Endothelial cell of umbilical vein (primary cell): ENCODE results near the gene JCAD. TPM values are rescaled to one million over a fixed set of nuclear protein-coding genes. Genes with fewer than 3 reads are reported as not detected.

Source experiments
- BruUV-seq: library from RNA; stranded (reverse); fragments of 400-500 nt; replicated peaks from 2 replicates; lab custom pipeline; 2021; lab: Mats Ljungman, UMichigan
- CTCF ChIA-PET: fragments of 300-600, 350-600 bp; sonication (Branson Sonifier 250); formaldehyde crosslinking; loops from one replicate; lab custom pipeline; 2021; ENCODE audit warnings: antibody characterized with exemption, inconsistent platforms; lab: Charles Lee
- POLR2A ChIA-PET: fragments of 300-600, 350-600 bp; sonication (Branson Sonifier 250); formaldehyde crosslinking; loops from one replicate; lab custom pipeline; 2021; ENCODE audit warnings: antibody characterized with exemption, inconsistent platforms; lab: Charles Lee
- DNase-seq: peaks from one replicate; pipeline ENCODE4 v3.0.0-alpha.2; 2011; ENCODE audit warnings: low read depth, low spot score
- FAIRE-seq: peaks from 2 replicates; lab custom pipeline; 2011; peaks lifted over from hg19 to GRCh38; lab: Jason Lieb, UNC
- H2AFZ ChIP-seq: 2 replicates; pipeline ENCODE4 v1.6.0; 2012; ENCODE audit warnings: low read depth, low read length, control low read depth, inconsistent platforms
- H3K27ac ChIP-seq: 2 replicates; pipeline ENCODE4 v1.5.1; 2011; ENCODE audit warnings: low read depth, mild to moderate bottlenecking, control low read depth, low read length, moderate library complexity; ENCODE audit not compliant: insufficient read depth
- H3K27me3 ChIP-seq, 2 experiments: 2 replicates each; pipeline versions ENCODE4 v1.6.0 to v1.6.1; 2011; ENCODE audit warnings: low read length in 2 of 2, mixed read lengths in 1 of 2; ENCODE audit not compliant: control insufficient read depth in 2 of 2, insufficient read depth in 2 of 2
- H3K36me3 ChIP-seq, 2 experiments: 2 replicates in 1 of 2; 3 replicates in 1 of 2; pipeline ENCODE4 v1.5.1; 2011; ENCODE audit warnings: low read length in 2 of 2, mild to moderate bottlenecking in 1 of 2, moderate library complexity in 1 of 2; ENCODE audit not compliant: control insufficient read depth in 2 of 2, insufficient read depth in 2 of 2; ENCODE audit errors: extremely low read depth in 1 of 2
- H3K4me1 ChIP-seq: 3 replicates; pipeline ENCODE4 v1.5.1; 2011; ENCODE audit warnings: mild to moderate bottlenecking, low read length; ENCODE audit not compliant: control insufficient read depth, insufficient read depth; ENCODE audit errors: extremely low read depth
- H3K4me2 ChIP-seq: 2 replicates; pipeline ENCODE4 v1.6.1; 2011; ENCODE audit warnings: low read length, control low read depth, mixed read lengths; ENCODE audit not compliant: insufficient read depth
- H3K4me3 ChIP-seq, 3 experiments: fragments of 200-600 bp in 1 of 3; sonication (generic), shearing (Covaris generic) in 1 of 3; replicated peaks in 1 of 3; 2 replicates each; pipeline ENCODE4 v1.5.1; 2011 to 2016; ENCODE audit warnings: control low read depth in 3 of 3, low read length in 3 of 3, mild to moderate bottlenecking in 2 of 3, inconsistent platforms in 1 of 3, low read depth in 1 of 3, moderate library complexity in 1 of 3; ENCODE audit not compliant: insufficient read depth in 1 of 3
- H3K79me2 ChIP-seq: 2 replicates; pipeline ENCODE4 v1.6.0; 2012; ENCODE audit warnings: low read length, inconsistent platforms; ENCODE audit not compliant: control insufficient read depth, insufficient read depth
- H3K9ac ChIP-seq: replicated peaks from 2 replicates; pipeline ENCODE3; 2011; ENCODE audit warnings: low read length, control low read depth; ENCODE audit not compliant: insufficient read depth; ENCODE audit errors: extremely low read depth
- H3K9me1 ChIP-seq: replicated peaks from 3 replicates; pipeline ENCODE4 v1.6.0; 2011; ENCODE audit warnings: mild to moderate bottlenecking, low read length; ENCODE audit not compliant: control insufficient read depth, insufficient read depth; ENCODE audit errors: extremely low read depth
- H3K9me3 ChIP-seq: replicated peaks from 2 replicates; pipeline ENCODE4 v1.5.1; 2012; ENCODE audit warnings: low read length, inconsistent platforms; ENCODE audit not compliant: control insufficient read depth, insufficient read depth
- H4K20me1 ChIP-seq: replicated peaks from 2 replicates; pipeline ENCODE3; 2011; ENCODE audit warnings: mild to moderate bottlenecking, low read length; ENCODE audit not compliant: control insufficient read depth, insufficient read depth; ENCODE audit errors: extremely low read depth
- EZH2 ChIP-seq: IDR thresholded peaks from 2 replicates; pipeline ENCODE4 v1.6.1; 2012; ENCODE audit warnings: borderline replicate concordance, low read depth, mild to moderate bottlenecking, moderate library complexity, low read length, inconsistent platforms; ENCODE audit not compliant: severe bottlenecking
- FOS ChIP-seq: IDR thresholded peaks from 2 replicates; pipeline ENCODE4 v1.6.1; 2011; ENCODE audit warnings: mild to moderate bottlenecking, low read length, moderate library complexity, borderline replicate concordance; ENCODE audit not compliant: insufficient read depth
- GATA2 ChIP-seq: IDR thresholded peaks from 2 replicates; pipeline ENCODE4 v1.7.0; 2011; ENCODE audit warnings: low read depth, mild to moderate bottlenecking, moderate library complexity, mixed read lengths, low read length; ENCODE audit not compliant: insufficient read length, insufficient read depth
- JUN ChIP-seq: IDR thresholded peaks from 2 replicates; pipeline ENCODE4 v1.6.1; 2011; ENCODE audit warnings: borderline replicate concordance, low read depth; ENCODE audit not compliant: insufficient read length, insufficient read depth
- MYC ChIP-seq: IDR thresholded peaks from one replicate; pipeline ENCODE4 v1.6.1; 2011; ENCODE audit warnings: mild to moderate bottlenecking, low read depth, low read length
- POLR2A ChIP-seq: IDR thresholded peaks from 2 replicates; pipeline ENCODE4 v1.6.1; 2012; ENCODE audit warnings: low read depth, mild to moderate bottlenecking, control low read depth, low read length
- POLR2AphosphoS5 ChIP-seq: IDR thresholded peaks from 2 replicates; pipeline ENCODE4 v1.6.1; 2012; ENCODE audit warnings: low read depth, mild to moderate bottlenecking, control low read depth, low read length, moderate library complexity; ENCODE audit not compliant: insufficient read depth
- dilution Hi-C: fragments of 300-500 bp; cut with MboI; formaldehyde crosslinking; loops from one replicate; pipeline ENCODE4 v1.15.0; 2019; ENCODE audit warnings: low sequenced_read_pairs; ENCODE audit not compliant: extremely low pct_ligation_motif_present
- intact Hi-C: fragments of 100-400 bp; cut with micrococcal nuclease; formaldehyde crosslinking; loops from one replicate; pipeline ENCODE4 v1.10.0; 2022
- polyA plus RNA-seq, 4 experiments: library from polyadenylated mRNA; depleted of rRNA in 3 of 4; stranded (reverse) in 3 of 4; unstranded in 1 of 4; fragments of >200 nt; gene quantifications; 2 replicates each; pipeline versions ENCODE4 v1.2.1 to v1.2.3, GENCODE V29; 2011 to 2012; ENCODE audit warnings: missing spikeins in 1 of 4
- total RNA-seq: library from RNA; stranded (reverse); gene quantifications from 2 replicates; pipeline ENCODE4 v1.2.3, GENCODE V29; 2021
- TF ChIP-seq, protein P1 (sequence below): IDR thresholded peaks from 2 replicates; pipeline ENCODE4 v1.6.1; 2011; ENCODE audit not compliant: insufficient read depth, insufficient read length
- TF ChIP-seq, protein P2 (sequence below), 2 donors: IDR thresholded peaks; 1 replicate in 1 of 2; 2 replicates in 1 of 2; pipeline ENCODE4 v1.5.1; 2011; ENCODE audit warnings: low read length in 2 of 2, mild to moderate bottlenecking in 2 of 2, moderate library complexity in 2 of 2, control low read depth in 1 of 2, inconsistent platforms in 1 of 2, low read depth in 1 of 2; ENCODE audit not compliant: insufficient read depth in 1 of 2; ENCODE audit errors: extremely low read depth in 1 of 2

Gene JCAD
- total and polyA plus RNA-seq, 2 donors (not counting 3 experiments of a cell fraction or from before 2014, with no cell fraction given), result 17.5 to 76.3 TPM

DNA sequence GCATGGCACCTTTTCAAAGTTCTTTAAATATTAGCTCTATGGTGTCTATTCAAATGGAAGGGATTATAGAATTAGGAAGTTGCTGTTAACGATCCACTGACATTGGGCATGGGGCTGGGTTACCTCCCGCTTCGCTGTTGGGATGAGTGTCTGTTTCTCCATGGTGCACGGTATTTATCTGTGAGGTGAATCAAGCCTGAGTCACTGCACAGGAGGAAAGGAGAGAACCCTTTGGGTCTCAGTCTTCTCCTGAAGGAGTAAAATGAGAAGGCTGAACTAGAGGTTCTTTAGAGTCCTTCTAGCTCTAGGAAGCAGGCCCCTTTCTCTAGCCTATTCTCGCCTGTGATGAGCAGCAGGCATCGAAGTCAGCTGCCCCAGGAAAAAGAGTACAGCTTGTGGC lies 7.3 kb downstream of the JCAD start:
- H2AFZ ChIP-seq, result no peak overlapping the region
- no peak overlapping the region for H3K4me2 ChIP-seq
- H3K9me3 ChIP-seq, result no peaks in the 10 kb centered on the region
- ChIA-PET POLR2A (no interaction called here), CTCF (interaction anchor here (0.6 to 2.5 kb wide), 3 partner anchors 32 to 189 kb away, joined by 3 to 7 read pairs (median 3); no protein-coding TSS in a partner anchor)
- peaks cover 6% of the 10 kb centered on the region for H3K79me2 ChIP-seq
- peaks cover 2 to 15% of the 10 kb centered on the region in 2 experiments for H3K36me3 ChIP-seq
- H3K27me3 ChIP-seq, result no peaks in the 10 kb centered on the region
- no peaks in the 10 kb centered on the region for H4K20me1 ChIP-seq
- FAIRE-seq, result no peak
- no peak overlapping the region for H3K4me3 ChIP-seq
- H3K27ac ChIP-seq, result no peak overlapping the region
- dilution Hi-C loops (no loop called here), intact Hi-C loops (no loop called here)
- peaks cover 56% of the 10 kb centered on the region for H3K4me1 ChIP-seq
- H3K9me1 ChIP-seq, result no peaks in the 10 kb centered on the region
- no peak overlapping the region for H3K9ac ChIP-seq
- TF ChIP-seq JUN (no peak), MYC (no peak), EZH2 (no peak), FOS (peak; percentile 19)
- TF ChIP-seq, protein P1, sequence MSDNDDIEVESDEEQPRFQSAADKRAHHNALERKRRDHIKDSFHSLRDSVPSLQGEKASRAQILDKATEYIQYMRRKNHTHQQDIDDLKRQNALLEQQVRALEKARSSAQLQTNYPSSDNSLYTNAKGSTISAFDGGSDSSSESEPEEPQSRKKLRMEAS, result no peak
- no TSS peak for BruUV-seq
- no peak for DNase-seq

DNA sequence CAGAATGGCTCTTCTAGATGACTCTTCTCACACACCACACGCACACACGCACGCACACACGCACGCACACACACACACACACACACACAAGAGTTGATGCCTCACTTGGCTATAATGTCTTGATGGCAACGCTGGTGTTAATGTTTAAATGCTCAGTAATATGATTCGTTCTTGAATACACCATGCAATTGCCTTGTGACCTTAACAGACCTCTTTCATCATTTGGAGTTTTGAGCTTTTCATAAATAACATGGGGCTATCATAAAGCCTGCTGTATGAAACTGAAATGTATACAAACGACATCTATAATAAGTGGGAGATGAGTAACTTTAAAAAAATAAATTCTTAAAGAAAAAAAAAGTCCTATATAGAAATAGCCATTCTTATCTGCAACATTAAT lies 8.2 kb downstream of the JCAD start:
- peaks cover 2 to 22% of the 10 kb centered on the region in 2 experiments for H3K36me3 ChIP-seq
- no peaks in the 10 kb centered on the region for H3K9me1 ChIP-seq
- no peak overlapping the region for H3K4me2 ChIP-seq
- H3K27ac ChIP-seq, result no peak overlapping the region
- TF ChIP-seq POLR2A (no peak), GATA2 (no peak), EZH2 (no peak), POLR2AphosphoS5 (no peak), JUN (no peak), FOS (no peak), MYC (no peak)
- TF ChIP-seq, protein P1, result no peak
- TF ChIP-seq, protein P2, sequence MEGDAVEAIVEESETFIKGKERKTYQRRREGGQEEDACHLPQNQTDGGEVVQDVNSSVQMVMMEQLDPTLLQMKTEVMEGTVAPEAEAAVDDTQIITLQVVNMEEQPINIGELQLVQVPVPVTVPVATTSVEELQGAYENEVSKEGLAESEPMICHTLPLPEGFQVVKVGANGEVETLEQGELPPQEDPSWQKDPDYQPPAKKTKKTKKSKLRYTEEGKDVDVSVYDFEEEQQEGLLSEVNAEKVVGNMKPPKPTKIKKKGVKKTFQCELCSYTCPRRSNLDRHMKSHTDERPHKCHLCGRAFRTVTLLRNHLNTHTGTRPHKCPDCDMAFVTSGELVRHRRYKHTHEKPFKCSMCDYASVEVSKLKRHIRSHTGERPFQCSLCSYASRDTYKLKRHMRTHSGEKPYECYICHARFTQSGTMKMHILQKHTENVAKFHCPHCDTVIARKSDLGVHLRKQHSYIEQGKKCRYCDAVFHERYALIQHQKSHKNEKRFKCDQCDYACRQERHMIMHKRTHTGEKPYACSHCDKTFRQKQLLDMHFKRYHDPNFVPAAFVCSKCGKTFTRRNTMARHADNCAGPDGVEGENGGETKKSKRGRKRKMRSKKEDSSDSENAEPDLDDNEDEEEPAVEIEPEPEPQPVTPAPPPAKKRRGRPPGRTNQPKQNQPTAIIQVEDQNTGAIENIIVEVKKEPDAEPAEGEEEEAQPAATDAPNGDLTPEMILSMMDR (IDR thresholded peaks at IDR 0.05; ENCODE audit: extremely low read depth in 1 of 2, insufficient read depth in 1 of 2, low read depth in 1 of 2, low read length in 2 of 2), result no peak
- DNase-seq (no peak), FAIRE-seq (no peak)
- no peak overlapping the region for H3K9ac ChIP-seq
- no peak overlapping the region for H2AFZ ChIP-seq
- no peak overlapping the region for H3K4me3 ChIP-seq
- no peaks in the 10 kb centered on the region for H4K20me1 ChIP-seq
- dilution Hi-C loops (no loop called here), intact Hi-C loops (no loop called here)
- H3K4me1 ChIP-seq, result peaks cover 48% of the 10 kb centered on the region
- H3K79me2 ChIP-seq, result peaks cover 5% of the 10 kb centered on the region
- CTCF ChIA-PET, result interaction anchor here (1.1 to 2.5 kb wide), 2 partner anchors 137 to 190 kb away, joined by 3 to 7 read pairs; no protein-coding TSS in a partner anchor
- H3K9me3 ChIP-seq, result no peaks in the 10 kb centered on the region
- POLR2A ChIA-PET, result no interaction called here
- no TSS peak for BruUV-seq
- no peaks in the 10 kb centered on the region for H3K27me3 ChIP-seq
